HEK293 (cell line): ENCODE results near the gene DCTN5.
"Not testable (repeated sequence)": the region's sequence is repeated elsewhere in the genome, so short reads cannot be mapped to it uniquely, and the experiment has no call there.

Experiments used
- CTCF ChIA-PET: fragments of 350-600 bp; formaldehyde crosslinking; extraction: SDS; loops from one replicate; lab custom pipeline; 2021; ENCODE audit warnings: antibody characterized with exemption; lab: Yijun Ruan, JAX
- POLR2A ChIA-PET: fragments of 300-600 bp; formaldehyde crosslinking; extraction: SDS; loops from one replicate; lab custom pipeline; 2020; ENCODE audit warnings: antibody characterized with exemption, inconsistent platforms; lab: Yijun Ruan, JAX
- H3K27ac ChIP-seq: fragments of 200-500 bp; sonication (Bioruptor generic); 2 replicates; pipeline ENCODE4 v1.5.1; 2014; ENCODE audit warnings: low read depth, low read length, control low read depth, inconsistent platforms; ENCODE audit errors: extremely low read depth
- H3K36me3 ChIP-seq, 2 experiments: fragments of 200-500 bp in 1 of 2; sonication (Bioruptor generic) in 1 of 2; 1 replicate in 1 of 2; 2 replicates in 1 of 2; pipeline ENCODE4 v1.5.1; 2014 to 2017; ENCODE audit warnings: inconsistent platforms in 2 of 2, low read length in 2 of 2; ENCODE audit not compliant: control insufficient read depth in 2 of 2, insufficient read depth in 1 of 2
- H3K4me1 ChIP-seq: fragments of 200-500 bp; sonication (Bioruptor generic); 2 replicates; pipeline ENCODE4 v1.5.1; 2014; ENCODE audit warnings: mild to moderate bottlenecking, low read length, inconsistent platforms; ENCODE audit not compliant: control insufficient read depth, insufficient read depth
- H3K4me3 ChIP-seq: 2 replicates; pipeline ENCODE4 v1.5.1; 2011; ENCODE audit warnings: low read depth, mild to moderate bottlenecking, control low read depth, low read length, moderate library complexity
- H3K9me3 ChIP-seq: fragments of 200-500 bp; sonication (Bioruptor generic); 2 replicates; pipeline ENCODE4 v1.5.1; 2014; ENCODE audit warnings: low read depth, low read length, inconsistent platforms; ENCODE audit not compliant: control insufficient read depth, insufficient read depth
- CTCF ChIP-seq: fragments of 450-650 bp; formaldehyde crosslinking; IDR thresholded peaks from 2 replicates; pipeline ENCODE4 v1.5.1; 2016; ENCODE audit warnings: missing biosample characterization, missing genetic modification characterization
- KLF7 ChIP-seq: fragments of 450-650 bp; formaldehyde crosslinking; IDR thresholded peaks from 2 replicates; pipeline ENCODE4 v1.5.1; 2016; ENCODE audit warnings: missing biosample characterization, missing genetic modification characterization, borderline replicate concordance
- OSR2 ChIP-seq: fragments of 450-650 bp; formaldehyde crosslinking; IDR thresholded peaks from 2 replicates; pipeline ENCODE4 v1.5.1; 2016; ENCODE audit warnings: missing biosample characterization, missing genetic modification characterization
- REPIN1 ChIP-seq: fragments of 450-650 bp; formaldehyde crosslinking; IDR thresholded peaks from 2 replicates; pipeline ENCODE4 v1.5.1; 2017; ENCODE audit warnings: missing biosample characterization, missing genetic modification characterization, low read depth
- SCRT2 ChIP-seq: fragments of 450-650 bp; formaldehyde crosslinking; IDR thresholded peaks from 2 replicates; pipeline ENCODE4 v1.5.1; 2016; ENCODE audit warnings: missing biosample characterization, missing genetic modification characterization
- TSHZ1 ChIP-seq: fragments of 450-650 bp; formaldehyde crosslinking; IDR thresholded peaks from 2 replicates; pipeline ENCODE4 v1.5.1; 2016; ENCODE audit warnings: missing biosample characterization, missing genetic modification characterization, borderline replicate concordance
- ZBTB8A ChIP-seq: fragments of 450-650 bp; formaldehyde crosslinking; IDR thresholded peaks from 2 replicates; pipeline ENCODE4 v1.5.1; 2016; ENCODE audit warnings: missing biosample characterization, missing genetic modification characterization
- ZNF140 ChIP-seq: fragments of 450-650 bp; formaldehyde crosslinking; IDR thresholded peaks from 2 replicates; pipeline ENCODE4 v1.5.1; 2016; ENCODE audit warnings: missing biosample characterization, missing genetic modification characterization
- ZNF155 ChIP-seq: fragments of 450-650 bp; formaldehyde crosslinking; IDR thresholded peaks from 2 replicates; pipeline ENCODE4 v1.5.1; 2016; ENCODE audit warnings: missing biosample characterization, missing genetic modification characterization
- ZNF48 ChIP-seq: fragments of 450-650 bp; formaldehyde crosslinking; IDR thresholded peaks from 2 replicates; pipeline ENCODE4 v1.5.1; 2016; ENCODE audit warnings: missing biosample characterization, missing genetic modification characterization
- ZNF626 ChIP-seq: fragments of 450-650 bp; sonication (Bioruptor Pico); formaldehyde crosslinking; IDR thresholded peaks from 2 replicates; pipeline ENCODE4 v1.5.1; 2018; ENCODE audit warnings: missing biosample characterization, missing genetic modification characterization, inconsistent platforms
- ZNF785 ChIP-seq: fragments of 450-650 bp; formaldehyde crosslinking; IDR thresholded peaks from 2 replicates; pipeline ENCODE4 v1.5.1; 2016; ENCODE audit warnings: missing biosample characterization, missing genetic modification characterization
- ZNF792 ChIP-seq: fragments of 450-650 bp; formaldehyde crosslinking; IDR thresholded peaks from 2 replicates; pipeline ENCODE4 v1.5.1; 2016; ENCODE audit warnings: missing biosample characterization, missing genetic modification characterization
- ZSCAN16 ChIP-seq: fragments of 450-650 bp; formaldehyde crosslinking; IDR thresholded peaks from 2 replicates; pipeline ENCODE4 v1.5.1; 2016; ENCODE audit warnings: missing biosample characterization, missing genetic modification characterization
- ZSCAN4 ChIP-seq: fragments of 450-650 bp; formaldehyde crosslinking; IDR thresholded peaks from 2 replicates; pipeline ENCODE4 v1.5.1; 2017; ENCODE audit warnings: missing biosample characterization, missing genetic modification characterization
- TF ChIP-seq, protein P1 (sequence below): fragments of 450-650 bp; formaldehyde crosslinking; IDR thresholded peaks from 2 replicates; pipeline ENCODE4 v1.5.1; 2016; ENCODE audit warnings: missing biosample characterization, missing genetic modification characterization, borderline replicate concordance

DCTN5 gene

GRCh38 chr16:23608194-23608593, 33.1 kb upstream of the DCTN5 start:
- Histone ChIP-seq H3K4me3 (no peak overlapping the region), H3K4me1 (no peaks in the 10 kb centered on the region), H3K27ac (no peak overlapping the region), H3K36me3 (peaks cover 18 to 47% of the 10 kb centered on the region in 2 experiments; a peak in 2 of 3 replicates), H3K9me3 (no peaks in the 10 kb centered on the region)
- CTCF ChIA-PET: no interaction called here
- TF ChIP-seq ZSCAN16 (tag by site-specific recombination) (no peak), SCRT2 (tag by site-specific recombination) (no peak), CTCF (no peak), TSHZ1 (tag by site-specific recombination) (no peak)
- POLR2A ChIA-PET: no interaction called here

DNA sequence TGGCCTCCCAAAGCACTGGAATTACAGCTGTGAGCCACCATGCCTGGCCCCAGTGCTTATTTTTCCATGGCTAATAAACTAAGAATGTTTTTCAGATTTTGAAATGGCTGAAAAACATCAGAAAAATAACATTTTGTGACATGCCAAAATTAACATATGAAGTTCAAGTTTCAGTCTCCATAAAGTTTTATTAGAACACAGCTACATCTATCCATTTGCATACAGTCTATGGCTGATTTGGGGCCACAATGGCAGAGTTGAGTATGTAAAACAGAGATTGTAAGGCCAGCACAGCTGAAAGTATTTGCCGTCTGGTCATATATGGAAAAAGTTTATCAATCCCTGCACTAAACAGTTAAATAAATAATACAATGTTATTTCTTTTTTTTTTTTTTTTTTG, 31.3 kb upstream of the DCTN5 start:
- Histone ChIP-seq H3K27ac (no peak overlapping the region), H3K4me3 (no peak overlapping the region), H3K4me1 (no peaks in the 10 kb centered on the region), H3K9me3 (no peaks in the 10 kb centered on the region)
- TF ChIP-seq ZBTB8A (tag by site-specific recombination): no peak
- TF ChIP-seq ZSCAN4 (tag by site-specific recombination): no peak
- TF ChIP-seq ZNF48 (tag by site-specific recombination): no peak
- TF ChIP-seq ZNF792: no peak
- TF ChIP-seq, all 188 proteins: peak for 0
- ChIA-PET POLR2A (no interaction called here), CTCF (interaction anchor here (1.4 kb wide), 1 partner anchor 11 kb away, joined by 4 read pairs; no protein-coding TSS in a partner anchor)
- H3K36me3 ChIP-seq: peaks cover 19 to 48% of the 10 kb centered on the region in 2 experiments; a peak in 2 of 3 replicates

DNA sequence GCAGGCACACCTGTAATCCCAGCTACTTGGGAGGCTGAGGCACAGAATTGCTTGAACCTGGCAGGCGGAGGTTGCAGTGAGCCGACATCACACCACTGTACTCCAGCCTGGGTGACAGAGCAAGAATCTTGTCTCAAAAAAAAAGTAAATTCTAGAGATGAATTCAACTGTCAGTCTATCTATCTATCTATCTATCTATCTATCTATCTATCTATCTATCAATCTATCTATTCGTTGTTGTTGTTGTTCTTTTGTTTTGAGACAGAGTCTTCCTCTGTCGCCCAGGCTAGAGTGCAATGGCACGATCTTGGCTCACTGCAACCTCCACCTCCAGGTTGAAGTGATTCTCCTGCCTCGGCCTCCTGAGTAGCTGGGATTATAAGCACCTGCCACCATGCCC, 30.4 kb upstream of the DCTN5 start:
- H3K4me3 ChIP-seq, H3K27ac ChIP-seq, POLR2A ChIA-PET, H3K4me1 ChIP-seq, H3K9me3 ChIP-seq: not testable (repeated sequence)
- peaks cover 26 to 45% of the 10 kb centered on the region in 2 experiments; a peak in 2 of 3 replicates for H3K36me3 ChIP-seq
- CTCF ChIA-PET: interaction anchor here (1.4 to 1.6 kb wide), 2 partner anchors 12 to 14 kb away, joined by 4 to 5 read pairs; no protein-coding TSS in a partner anchor

DNA sequence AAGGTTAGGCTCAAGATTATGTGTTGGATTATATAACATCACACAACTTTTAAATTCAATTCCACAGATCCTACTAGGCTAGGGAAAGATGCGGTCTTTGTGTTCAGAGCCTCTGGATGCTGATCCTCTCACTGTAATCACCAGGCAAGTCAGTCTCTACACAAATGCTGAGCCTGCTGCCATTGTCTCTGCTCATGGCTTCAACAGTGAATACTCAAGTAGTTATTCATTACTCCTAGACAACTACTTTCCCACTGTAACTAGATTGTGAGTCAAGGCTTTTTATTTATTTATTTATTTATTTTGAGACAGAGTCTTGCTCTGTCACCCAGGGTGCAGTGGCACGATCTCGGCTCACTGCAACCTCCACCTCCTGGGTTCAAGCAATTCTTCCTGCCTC, 29.3 kb upstream of the DCTN5 start:
- no peaks in the 10 kb centered on the region for H3K4me1 ChIP-seq
- H3K9me3 ChIP-seq: no peaks in the 10 kb centered on the region
- H3K4me3 ChIP-seq: no peak overlapping the region
- ChIA-PET CTCF (interaction anchor here (1.6 kb wide), 1 partner anchor 15 kb away, joined by 5 read pairs; no protein-coding TSS in a partner anchor), POLR2A (interaction anchor here (0.6 kb wide), 1 partner anchor 36 kb away, joined by 3 read pairs; no protein-coding TSS in a partner anchor)
- H3K27ac ChIP-seq: no peak overlapping the region
- H3K36me3 ChIP-seq: peaks cover 26 to 49% of the 10 kb centered on the region in 2 experiments; a peak in 2 of 3 replicates
- TF ChIP-seq ZNF626 (tag by site-specific recombination): no peak
- no peak for TF ChIP-seq ZNF155
- TF ChIP-seq, protein P1, sequence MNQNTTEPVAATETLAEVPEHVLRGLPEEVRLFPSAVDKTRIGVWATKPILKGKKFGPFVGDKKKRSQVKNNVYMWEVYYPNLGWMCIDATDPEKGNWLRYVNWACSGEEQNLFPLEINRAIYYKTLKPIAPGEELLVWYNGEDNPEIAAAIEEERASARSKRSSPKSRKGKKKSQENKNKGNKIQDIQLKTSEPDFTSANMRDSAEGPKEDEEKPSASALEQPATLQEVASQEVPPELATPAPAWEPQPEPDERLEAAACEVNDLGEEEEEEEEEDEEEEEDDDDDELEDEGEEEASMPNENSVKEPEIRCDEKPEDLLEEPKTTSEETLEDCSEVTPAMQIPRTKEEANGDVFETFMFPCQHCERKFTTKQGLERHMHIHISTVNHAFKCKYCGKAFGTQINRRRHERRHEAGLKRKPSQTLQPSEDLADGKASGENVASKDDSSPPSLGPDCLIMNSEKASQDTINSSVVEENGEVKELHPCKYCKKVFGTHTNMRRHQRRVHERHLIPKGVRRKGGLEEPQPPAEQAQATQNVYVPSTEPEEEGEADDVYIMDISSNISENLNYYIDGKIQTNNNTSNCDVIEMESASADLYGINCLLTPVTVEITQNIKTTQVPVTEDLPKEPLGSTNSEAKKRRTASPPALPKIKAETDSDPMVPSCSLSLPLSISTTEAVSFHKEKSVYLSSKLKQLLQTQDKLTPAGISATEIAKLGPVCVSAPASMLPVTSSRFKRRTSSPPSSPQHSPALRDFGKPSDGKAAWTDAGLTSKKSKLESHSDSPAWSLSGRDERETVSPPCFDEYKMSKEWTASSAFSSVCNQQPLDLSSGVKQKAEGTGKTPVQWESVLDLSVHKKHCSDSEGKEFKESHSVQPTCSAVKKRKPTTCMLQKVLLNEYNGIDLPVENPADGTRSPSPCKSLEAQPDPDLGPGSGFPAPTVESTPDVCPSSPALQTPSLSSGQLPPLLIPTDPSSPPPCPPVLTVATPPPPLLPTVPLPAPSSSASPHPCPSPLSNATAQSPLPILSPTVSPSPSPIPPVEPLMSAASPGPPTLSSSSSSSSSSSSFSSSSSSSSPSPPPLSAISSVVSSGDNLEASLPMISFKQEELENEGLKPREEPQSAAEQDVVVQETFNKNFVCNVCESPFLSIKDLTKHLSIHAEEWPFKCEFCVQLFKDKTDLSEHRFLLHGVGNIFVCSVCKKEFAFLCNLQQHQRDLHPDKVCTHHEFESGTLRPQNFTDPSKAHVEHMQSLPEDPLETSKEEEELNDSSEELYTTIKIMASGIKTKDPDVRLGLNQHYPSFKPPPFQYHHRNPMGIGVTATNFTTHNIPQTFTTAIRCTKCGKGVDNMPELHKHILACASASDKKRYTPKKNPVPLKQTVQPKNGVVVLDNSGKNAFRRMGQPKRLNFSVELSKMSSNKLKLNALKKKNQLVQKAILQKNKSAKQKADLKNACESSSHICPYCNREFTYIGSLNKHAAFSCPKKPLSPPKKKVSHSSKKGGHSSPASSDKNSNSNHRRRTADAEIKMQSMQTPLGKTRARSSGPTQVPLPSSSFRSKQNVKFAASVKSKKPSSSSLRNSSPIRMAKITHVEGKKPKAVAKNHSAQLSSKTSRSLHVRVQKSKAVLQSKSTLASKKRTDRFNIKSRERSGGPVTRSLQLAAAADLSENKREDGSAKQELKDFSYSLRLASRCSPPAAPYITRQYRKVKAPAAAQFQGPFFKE: no peak
- no peak for TF ChIP-seq ZNF785 (tag by site-specific recombination)
- no peak for TF ChIP-seq KLF7 (tag by site-specific recombination)
- no peak for TF ChIP-seq ZNF140 (tag by site-specific recombination)
- no peak for TF ChIP-seq REPIN1
- no peak for TF ChIP-seq OSR2 (tag by site-specific recombination)
